Astrocyte (in vitro differentiated cells and primary cell): ENCODE data around the gene TUG1.

Experiments
- CTCF ChIP-seq: IDR thresholded peaks from 2 replicates; pipeline ENCODE4 v1.5.1; 2011; ENCODE audit warnings: low read depth, mild to moderate bottlenecking, inconsistent platforms, low read length, moderate library complexity; ENCODE audit not compliant: insufficient read depth
- EZH2 ChIP-seq: IDR thresholded peaks from 2 replicates; pipeline ENCODE4 v1.6.1; 2012; ENCODE audit warnings: mild to moderate bottlenecking, low read length, inconsistent platforms; ENCODE audit not compliant: insufficient read depth

- TF ChIP-seq CTCF, result no peak
- no peak for TF ChIP-seq EZH2
Measured at GRCh38 chr22:30982512-30982911, 13.4 kb downstream of the TUG1 start.
